HG02938 (cell line): ENCODE data around the gene NR2F2.
"Not testable (repeated sequence)": the region's sequence is repeated elsewhere in the genome, so short reads cannot be mapped to it uniquely, and the experiment has no call there.

Experiments used
- ATAC-seq: cut with Tn5 transposase; IDR thresholded peaks from one replicate; pipeline ENCODE4 v1.9.1; 2021; ENCODE audit warnings: mild to moderate bottlenecking, moderate library complexity; ENCODE audit not compliant: unreplicated experiment

Gene NR2F2

DNA sequence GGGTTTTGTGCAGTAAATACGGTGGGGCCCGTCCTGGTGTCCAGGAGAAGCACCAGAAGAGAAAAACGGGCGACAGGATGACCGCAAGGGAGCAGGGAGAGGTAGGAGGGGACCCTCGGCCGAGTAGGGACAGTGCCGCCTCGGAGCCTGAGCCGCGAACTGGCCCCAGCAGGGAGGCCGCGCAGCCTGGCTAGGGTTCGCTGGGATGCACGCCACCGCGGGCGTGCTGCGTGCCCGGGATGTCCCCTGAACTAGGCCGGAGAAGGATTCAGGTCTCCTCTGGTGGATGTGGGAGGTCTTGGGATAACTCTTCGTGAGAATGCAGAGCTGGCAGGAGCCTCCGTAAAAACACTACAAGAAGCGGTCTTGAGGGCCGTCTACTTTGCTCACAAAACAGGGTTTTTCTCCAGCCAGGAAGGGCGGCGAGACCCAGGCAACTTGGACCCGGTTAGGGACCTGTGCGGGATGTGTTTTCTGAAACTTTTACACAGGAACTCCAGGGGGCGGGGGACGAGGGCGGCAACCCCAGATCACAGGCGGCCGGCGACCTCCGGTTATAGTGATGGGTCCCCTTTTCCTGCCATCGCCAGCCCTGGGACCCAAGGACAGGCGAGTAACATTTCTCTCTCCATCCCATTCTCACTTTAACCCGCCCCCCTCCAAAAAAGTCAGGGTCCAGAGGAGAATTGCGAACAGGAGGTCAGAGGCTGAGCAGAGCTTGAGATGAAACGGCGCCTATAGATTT lies 35.5 kb downstream of the NR2F2 start:
- ATAC-seq: no peak

DNA sequence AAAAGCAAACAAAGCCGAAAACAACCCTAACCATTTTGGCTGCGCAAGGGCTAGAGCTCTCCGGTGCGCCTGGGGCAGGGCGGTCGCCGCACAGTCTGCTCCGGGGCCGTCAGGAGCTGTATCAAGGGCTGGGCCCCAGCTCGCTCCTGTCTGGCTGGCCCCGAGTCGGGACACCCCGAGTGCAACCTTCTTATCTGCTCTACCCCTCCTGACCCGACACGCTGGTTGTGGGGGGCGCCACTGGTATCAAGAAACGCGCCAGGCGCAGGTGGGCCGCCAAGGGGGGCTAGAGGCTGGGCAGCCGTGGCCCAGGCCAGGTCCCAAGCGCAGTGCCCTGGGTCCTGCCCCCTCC lies 36.0 kb downstream of the NR2F2 start:
- no peak for ATAC-seq

DNA sequence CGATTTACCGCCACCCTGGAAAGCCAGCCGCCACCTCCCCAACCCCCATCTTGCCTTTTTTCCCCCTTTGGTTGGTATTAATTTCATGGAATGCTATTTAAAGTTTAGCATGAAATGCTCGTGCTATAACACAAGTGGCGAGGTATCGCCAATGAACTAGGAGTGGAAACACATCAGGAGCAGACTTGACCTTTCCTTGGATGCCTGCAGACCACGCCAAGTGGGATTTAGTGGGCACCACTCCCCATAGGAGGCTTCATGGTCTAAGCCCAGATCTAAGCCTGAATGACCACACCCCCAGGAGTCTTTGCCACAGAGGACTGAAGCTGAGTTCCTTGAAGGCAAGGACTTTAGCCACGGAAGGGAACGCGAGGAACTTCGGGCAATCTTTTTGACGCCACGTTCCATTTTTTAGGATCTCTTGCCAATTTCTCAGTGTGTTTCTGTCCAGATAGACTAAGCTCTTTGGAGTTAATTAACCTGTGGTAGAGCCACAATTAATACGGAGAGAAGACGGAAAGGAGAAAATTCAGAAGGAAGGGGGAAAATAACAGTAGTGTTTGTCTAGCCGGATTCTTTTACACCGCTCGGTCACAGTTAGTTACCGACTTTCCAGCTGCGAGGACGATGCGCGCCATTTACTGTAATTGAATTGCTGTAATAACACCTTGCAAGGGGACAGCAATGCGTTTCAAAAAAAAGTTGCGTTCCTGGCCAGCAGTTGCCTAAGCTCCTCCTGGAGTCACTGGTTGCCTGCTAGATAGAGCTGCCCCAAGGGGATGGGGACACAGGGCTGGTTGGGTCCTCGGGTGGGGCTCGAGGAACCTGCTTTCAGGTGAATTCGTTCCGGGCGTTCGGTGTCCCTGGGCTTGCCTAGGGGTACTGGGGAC lies 37.1 kb downstream of the NR2F2 start:
- no peak for ATAC-seq

DNA sequence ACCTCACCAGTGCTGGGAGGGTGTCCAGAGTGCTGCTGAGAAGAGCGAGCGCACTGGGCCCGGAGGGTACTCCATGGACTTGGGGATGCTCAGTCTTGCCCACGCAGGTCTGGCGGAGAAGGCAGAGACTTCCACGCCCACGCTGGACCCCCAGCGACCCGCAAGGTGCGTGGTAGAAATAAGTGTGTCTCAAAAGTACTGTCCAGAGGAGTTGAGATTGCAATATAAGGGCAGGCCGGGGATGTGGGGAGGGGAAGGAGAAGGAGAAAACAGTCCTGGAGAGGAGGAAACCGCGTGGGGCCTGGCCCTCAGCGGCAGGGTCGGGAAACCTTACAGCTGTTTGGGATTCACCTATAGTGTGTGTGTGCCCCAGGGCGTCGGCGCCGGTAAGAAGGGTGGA lies 38.9 kb downstream of the NR2F2 start:
- no peak for ATAC-seq

DNA sequence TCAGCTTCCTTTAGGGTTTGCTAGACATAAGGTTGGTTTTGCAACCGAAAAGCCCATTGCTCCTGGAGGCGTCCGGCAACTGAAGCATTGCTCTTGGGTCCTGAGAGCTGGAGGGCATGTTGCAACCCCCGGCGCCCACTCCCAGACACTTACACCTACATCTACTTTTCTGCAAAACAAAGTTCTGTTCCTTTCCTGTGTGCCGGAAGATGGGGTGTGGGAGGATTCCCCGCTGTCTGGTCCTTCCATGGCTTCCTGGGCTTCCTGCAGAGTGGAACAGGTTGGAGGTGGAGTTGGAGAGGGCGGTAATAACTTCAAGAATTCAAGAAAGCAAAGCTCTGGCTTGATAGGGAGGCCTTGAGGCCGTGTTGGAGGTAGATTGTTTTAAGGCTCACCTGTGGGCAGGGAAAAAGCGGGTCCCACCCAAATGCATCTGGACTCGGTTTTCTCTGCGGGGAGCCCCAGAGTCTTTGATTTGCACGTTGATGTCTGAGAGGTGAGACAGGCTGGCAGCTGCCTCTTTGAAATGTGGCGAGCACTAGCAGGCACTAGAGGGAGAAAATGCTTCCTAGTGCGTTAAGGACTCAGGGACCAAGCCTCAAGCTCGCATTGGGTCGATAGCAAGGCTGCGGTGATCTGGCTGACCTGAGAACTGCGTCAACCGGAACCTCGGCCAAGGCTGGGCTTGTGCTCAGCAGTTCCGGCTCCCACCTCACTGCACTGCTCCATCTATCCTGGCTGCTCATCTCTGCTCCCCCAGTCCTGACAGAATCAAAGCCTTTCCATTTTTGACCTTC lies 39.5 kb downstream of the NR2F2 start:
- no peak for ATAC-seq

DNA sequence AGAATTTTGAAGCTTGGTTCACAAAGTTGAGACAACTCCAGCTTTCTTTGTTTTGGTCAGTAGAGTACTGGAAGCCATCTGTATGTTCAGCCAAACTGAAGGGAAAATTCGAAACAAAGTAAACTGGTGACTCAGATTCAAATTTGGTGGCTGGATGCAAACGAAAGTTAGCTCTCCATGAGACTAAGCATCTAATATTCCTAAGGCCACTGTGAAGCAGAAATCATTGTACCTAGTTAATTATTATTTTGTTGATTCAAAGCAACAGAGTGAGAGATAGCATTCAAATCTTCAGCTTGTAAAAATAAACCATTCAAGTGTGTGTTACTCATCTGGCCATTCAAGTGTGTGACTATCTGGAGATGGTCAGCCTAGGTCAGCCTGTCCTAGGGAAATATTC lies 42.1 kb downstream of the NR2F2 start:
- ATAC-seq: no peak

DNA sequence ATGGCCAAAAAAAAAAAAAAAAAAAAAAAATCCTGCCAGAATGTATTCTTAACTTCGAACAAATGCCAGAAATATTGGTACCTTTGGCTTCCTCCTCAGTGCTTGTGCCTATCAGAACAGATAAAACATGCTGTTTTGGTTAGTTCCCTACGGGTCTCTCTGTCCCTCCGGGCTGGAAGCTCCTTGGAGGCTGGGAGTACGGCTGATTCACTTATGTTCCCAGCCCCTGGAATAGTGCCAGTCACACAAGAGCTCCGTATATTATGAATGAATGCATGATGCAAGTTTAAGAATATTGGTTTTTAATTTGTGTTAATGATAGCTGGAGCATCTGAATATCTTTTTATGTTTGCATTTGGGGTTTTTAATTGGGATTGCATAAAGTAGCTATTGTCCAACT lies 44.0 kb downstream of the NR2F2 start:
- ATAC-seq: no peak

DNA sequence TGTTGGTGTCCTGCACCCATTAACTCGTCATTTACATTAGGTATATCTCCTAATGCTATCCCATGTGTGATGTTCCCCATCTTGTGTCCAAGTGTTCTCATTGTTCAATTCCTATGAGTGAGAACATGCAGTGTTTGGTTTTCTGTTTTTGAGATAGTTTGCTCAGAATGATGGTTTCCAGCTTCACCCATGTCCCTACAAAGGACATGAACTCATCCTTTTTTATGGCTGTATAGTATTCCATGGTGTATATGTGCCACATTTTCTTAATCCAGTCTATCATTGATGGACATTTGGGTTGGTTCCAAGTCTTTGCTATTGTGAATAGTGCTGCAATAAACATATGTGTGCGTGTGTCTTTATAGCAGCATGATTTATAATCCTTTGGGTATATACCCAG lies 49.1 kb downstream of the NR2F2 start:
- ATAC-seq: not testable (repeated sequence)

DNA sequence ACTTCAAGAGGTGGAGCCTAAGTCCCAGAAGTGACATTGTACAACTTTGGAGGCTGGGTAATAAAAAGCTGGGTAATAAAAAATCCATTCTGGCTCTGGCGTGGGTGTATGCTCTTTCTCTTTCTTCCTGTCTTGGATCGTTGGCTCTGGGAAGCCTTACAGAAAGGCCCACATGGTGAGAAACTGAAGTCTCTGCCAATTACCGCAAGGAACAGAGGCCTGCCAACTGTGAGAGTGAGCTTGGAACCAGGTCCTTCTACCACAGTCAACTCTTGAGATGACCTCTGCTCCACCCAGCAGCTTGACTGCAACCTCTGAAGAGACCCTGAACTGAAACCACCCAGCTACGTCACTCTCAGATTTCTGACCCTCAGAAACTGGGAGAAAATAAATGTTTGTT lies 51.0 kb downstream of the NR2F2 start:
- no peak for ATAC-seq

DNA sequence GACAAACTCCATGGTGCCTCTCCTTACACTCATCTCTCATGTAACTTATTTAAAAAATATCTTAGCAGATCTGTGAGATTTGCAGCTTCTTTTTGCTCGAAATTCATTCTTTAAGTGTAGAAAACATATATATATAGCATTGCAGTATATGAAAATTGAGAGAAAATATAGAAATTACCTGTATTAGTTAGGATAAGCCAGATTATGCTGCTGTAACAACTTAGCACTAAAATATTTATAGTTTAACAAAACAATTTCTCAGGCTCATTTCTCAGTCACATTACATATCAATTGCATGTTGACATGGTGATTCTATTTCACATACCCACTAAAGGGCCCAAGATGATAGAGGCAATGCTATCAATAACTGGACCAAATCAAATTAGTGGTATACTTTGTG lies 54.7 kb downstream of the NR2F2 start:
- no peak for ATAC-seq

DNA sequence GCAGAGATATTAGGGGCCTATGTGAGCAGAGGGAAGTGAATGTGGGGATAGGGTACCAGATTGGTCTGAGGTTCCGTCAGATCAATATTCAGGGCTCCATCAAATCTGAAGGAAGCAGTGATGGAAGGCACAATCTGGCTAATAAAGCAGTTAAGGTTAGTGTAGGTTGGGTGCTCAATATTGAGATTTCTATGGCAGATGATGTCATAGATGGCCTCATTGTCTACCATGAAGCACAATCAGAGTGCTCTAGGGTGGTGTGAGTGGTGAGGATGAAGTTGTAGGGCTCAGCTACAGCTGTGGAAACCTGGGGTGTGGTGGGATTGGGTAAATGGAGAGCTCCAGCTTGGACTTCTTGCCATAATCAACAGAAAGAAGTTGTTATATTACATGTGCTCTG lies 58.2 kb downstream of the NR2F2 start:
- ATAC-seq: no peak
